ENCODE measurements around the gene MAT2A.
"Not testable (repeated sequence)": the region's sequence is repeated elsewhere in the genome, so short reads cannot be mapped to it uniquely, and the experiment has no call there.

Gene MAT2A

DNA sequence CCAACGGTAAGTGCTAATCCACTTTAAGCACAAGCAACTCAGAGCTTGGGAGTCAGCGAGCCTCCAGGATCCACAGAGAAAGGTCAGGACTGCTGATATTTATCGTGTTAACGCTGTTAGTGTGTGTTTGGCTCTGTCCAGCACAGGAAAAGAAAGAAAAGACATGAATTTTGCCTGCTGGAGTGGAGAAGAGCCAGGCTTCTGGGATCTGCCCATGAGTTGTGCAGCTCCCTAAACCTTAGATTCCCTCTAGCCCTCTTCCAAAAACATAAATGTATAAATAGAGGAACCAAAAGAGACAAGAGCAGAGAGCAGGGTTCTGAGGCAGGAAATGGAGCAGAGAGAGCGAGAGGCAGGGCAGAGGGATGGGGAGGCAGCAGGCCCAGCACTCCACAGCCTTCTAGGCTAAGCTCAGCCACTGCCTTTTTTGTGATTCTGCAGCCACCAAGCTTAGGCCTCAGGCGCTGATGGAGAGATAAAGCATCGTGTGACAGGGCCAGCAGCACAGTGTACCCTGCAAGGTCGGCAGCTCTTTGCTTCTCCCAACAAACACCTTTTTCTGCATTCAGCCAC lies 14.5 kb upstream of the MAT2A start:
- no peak for DNase-seq

- DNase-seq, result no peak
Measured at GRCh38 chr2:85525029-85525428, 13.9 kb upstream of the MAT2A start.

DNA sequence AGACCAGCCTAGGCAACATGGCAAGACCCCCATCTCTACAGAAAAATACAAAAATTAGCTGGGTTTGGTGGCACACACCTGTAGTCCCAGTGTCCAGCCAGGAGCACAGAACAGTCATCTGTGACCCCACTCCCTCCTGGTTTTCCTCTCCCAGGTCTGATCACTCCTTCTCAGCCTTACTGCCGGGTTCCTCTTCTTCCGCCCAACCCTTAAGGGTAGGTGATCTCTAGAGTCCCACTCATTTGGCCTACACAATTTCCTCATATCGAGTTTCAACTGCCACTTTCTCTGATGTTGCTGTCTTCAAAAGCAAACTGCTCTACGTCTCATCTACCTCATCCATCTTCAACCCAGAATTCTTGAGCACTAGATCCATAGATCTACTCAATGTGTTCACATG lies 13.4 kb upstream of the MAT2A start:
- DNase-seq, result no peak

- no peak for DNase-seq
Measured at GRCh38 chr2:85527787-85528186, 11.2 kb upstream of the MAT2A start.

DNA sequence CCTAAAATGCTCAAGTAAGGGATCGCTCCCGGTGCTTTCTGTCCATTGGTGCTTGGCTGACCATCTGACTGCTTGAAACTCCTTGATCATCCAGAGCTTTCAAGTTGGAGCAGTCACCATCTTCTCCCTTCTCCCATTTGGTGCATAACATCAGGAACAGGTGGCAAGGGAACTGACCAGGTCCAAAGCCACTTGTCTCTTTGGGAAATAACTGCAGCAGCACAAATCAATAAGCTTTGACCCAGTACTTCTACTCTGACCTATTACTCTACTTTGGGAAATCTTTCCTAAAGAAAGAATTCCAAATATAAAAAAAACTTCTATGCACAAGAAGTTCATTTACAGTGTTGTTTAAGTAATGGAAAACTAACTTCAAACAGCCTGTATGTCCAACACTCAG lies 10.6 kb upstream of the MAT2A start:
- no peak for DNase-seq

DNA sequence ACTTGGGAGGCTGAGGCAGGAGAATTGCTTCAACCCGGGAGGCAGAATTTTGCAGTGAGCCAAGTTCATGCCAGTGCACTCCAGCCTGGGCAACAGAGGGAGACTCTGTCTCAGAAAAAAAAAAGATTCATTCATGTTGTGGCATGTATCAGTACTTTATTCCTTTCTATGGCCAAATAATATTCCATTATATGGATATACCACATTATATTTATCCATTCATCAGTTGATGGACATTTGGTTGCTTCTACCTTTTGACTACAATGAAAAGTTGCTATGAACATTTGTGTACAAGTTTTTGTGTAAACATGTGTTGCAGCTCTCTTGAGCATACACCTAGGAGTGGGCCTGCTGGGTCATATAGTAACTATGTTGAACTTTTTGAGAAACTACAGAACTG lies 9.2 kb upstream of the MAT2A start:
- no peak for DNase-seq

GRCh38 chr2:85531589-85531988 lies 7.4 kb upstream of the MAT2A start:
- DNase-seq, result no peak

- DNase-seq, result no peak
Measured at GRCh38 chr2:85534099-85534498, 4.9 kb upstream of the MAT2A start.

- DNase-seq, result no peak
Measured at GRCh38 chr2:85534881-85535280, 4.1 kb upstream of the MAT2A start.

GRCh38 chr2:85536479-85536878 lies 2.5 kb upstream of the MAT2A start:
- peak; percentile 83 for DNase-seq

DNA sequence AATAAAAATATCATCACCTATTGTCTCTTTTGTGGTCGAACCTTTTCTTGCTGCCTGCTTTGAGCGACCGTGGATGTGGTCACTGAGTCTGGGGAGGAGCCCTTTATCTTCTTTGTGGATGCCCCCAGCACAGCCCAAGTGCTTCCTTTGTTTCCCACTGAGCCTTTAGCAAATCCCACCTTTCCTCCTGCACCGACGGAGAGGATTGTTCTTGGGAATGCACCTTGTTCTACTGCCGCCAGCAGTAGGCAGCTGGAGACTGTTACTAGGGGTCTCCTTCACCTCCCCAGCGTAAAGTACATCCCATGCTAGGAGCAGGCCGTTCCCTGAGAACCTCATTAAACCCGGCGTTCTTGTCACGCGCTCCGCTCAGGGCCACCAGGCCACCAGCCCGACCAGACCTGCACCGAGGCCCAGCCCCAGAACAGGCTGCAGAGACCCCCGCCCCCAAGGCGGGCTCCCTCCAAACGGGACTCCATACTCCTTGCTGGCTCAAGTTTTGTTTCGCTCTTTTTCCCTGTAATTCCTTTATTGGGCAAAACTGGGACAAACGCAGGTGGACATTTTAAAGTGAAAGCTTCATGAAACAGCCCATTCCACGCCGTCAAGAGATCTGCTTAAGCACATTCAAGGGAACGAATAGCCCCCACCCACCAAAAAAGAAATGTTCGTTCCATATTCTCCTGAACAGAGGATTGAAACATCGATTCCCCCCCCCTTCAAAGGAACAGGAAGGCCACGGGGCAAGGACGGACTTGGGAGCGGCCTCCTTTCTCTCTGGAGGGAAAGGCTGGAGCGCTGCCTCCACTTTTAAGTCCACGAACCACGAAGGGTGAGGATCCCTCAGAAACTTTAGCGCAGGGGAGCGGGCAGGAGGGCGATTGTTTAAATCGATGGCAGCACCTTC lies 1.1 kb upstream of the MAT2A start:
- DNase-seq, result peak; percentile 21

DNA sequence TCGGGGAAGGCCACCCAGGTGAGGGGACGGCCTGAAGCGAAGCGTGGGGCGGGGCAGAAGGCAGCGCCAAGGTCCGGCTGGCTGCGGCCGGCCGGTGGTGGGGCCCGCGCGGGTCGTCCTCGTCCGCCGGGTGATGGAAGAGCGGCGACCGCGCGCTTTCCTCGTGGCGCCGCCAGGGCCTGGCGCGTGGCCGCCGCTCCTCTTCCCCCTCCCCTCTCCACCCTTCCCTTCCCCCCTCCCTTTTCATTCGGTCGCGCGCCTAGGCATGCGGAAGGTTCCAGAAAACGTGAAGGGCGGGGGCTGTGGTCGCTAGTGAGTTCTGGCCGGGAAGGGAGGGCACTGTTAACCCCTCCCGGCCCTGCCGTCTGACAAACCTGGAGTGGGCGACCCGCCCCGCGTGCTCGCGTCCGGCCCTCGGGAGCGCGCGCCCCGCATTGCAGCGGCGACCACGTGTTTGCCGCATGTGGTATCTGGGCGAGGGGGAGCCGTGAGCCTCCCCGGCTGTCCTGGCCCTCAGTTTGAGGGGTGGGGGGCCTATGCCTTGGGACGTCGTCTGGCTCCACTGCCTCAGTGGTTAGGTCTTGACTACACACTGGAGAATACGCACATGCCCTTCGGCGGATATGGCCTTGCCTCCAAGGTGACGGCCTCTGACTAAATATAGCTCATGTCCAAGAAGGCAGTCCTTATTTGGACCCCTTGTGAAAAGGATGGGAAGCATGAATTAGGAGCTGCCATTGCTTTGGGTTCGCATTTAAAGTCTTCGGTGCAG lies 579 bp downstream of the MAT2A start:
- DNase-seq, result peak; percentile 70

DNA sequence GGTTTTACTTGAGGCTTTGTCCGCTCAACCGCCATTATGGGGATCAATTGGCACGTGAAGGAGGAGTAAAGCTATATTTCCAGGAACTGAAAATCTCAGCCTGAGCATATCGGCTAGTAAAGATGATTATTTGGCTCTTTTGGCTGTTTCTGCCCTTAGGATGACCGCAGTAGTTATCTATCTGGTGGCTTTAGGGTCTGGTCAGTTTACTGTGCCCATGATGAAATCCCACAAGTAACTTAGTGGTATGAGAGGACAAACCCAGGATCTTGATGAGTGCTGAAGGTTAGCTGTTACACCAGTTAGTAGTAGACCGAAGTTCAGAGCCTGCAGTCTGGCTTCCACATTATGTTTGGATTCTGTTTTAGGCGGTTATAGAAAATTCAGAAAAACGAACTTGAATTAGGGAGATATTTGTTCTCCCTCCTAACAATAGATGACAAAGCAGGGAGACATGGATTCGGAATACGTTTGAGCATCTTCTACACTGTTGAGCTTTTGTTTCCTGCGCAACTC lies 1.2 kb downstream of the MAT2A start:
- no peak for DNase-seq

GRCh38 chr2:85541262-85541661 lies 2.3 kb downstream of the MAT2A start:
- DNase-seq, result no peak

DNA sequence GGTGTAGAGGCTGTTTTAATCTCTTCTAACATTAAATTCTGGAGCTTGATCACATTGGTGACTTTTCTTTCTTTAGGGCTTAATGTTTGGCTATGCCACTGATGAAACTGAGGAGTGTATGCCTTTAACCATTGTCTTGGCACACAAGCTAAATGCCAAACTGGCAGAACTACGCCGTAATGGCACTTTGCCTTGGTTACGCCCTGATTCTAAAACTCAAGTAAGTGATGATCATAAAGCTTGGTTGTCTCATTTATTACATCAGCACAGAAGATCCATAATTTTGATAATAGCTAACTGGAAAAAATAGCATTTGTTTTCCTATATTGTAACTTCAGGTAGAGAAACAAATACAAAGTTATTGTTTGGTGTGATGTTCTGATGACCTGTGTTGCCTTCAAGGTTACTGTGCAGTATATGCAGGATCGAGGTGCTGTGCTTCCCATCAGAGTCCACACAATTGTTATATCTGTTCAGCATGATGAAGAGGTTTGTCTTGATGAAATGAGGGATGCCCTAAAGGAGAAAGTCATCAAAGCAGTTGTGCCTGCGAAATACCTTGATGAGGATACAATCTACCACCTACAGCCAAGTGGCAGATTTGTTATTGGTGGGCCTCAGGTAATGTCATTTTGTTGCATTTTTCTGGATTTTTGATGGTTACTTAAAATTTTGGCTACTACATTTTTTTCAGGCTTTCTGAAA lies 2.9 kb downstream of the MAT2A start:
- DNase-seq, result no peak

GRCh38 chr2:85542777-85543176 lies 3.8 kb downstream of the MAT2A start:
- DNase-seq, result no peak

GRCh38 chr2:85544254-85544691 lies 5.3 kb downstream of the MAT2A start:
- not testable (repeated sequence) for DNase-seq

DNA sequence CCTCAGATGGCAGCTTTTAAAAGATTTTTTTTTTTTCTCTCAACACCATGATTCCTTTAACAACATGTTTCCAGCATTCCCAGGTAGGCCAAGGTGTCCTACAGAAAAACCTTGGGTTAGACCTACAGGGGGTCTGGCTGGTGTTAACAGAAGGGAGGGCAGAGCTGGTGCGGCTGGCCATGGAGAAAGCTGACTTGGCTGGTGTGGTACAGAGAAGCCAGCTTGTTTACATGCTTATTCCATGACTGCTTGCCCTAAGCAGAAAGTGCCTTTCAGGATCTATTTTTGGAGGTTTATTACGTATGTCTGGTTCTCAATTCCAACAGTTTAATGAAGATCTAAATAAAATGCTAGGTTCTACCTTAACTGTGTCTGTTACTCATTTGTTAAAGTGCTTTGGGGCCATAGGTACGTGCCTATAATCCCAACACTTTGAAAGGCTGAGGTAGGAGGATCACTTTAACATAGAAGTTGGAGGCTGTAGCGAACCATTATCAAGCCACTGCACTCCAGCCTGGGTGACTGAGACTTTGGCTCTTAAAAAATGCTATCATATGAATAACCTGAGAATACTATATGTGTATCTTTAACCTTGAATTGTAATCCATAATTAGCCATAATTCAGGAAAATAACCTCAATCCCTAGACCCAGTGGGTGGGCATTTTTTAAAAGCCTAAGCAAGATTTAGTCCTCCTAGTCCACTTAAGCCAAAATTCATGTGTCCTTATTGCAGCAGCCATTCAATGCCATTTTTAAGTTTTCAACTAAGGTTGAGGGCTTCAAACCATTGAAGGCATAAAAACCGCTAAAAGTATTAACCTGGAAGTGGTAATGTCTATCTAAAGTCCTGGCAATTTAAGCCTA lies 6.2 kb downstream of the MAT2A start:
- not testable (repeated sequence) for DNase-seq

GRCh38 chr2:85545780-85546240 lies 6.8 kb downstream of the MAT2A start:
- DNase-seq, result no peak

DNA sequence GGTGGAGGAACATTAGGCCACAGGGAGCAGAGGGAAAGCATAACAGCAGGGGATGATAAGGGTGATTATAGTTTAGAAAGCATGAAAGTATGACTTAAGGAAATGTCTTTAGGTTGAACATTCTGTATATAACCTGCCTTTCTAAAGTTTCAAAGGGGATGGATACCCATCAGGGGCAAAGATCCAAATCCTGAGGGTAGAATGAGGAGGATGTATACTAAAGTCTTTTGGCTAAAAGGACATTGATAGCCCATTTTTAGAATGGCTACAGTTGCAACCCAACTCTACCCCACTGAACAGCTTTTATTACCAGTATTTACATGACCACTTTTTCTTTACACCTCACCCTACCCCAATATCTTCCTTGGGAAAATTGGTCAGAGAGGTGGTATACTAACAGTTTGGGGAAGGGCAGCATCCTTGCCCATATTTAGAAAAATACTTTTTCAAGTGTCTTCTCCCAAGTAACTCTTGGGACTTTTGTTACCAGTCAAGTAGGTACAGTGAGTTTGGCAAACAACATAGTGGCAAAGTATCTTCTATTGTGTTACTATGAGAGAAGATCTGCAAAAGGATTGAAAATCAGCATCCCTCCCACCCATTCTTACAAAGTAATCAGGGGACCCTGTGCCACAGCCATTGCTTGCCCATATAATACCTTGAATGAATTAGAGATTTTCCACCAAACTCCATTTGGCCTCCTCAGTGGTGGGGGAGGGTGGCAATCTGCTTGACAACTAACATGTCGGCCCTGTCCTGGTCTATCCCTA lies 8.3 kb downstream of the MAT2A start:
- no peak for DNase-seq
